ENCODE data around the gene SH3RF1.

SH3RF1 gene

DNA sequence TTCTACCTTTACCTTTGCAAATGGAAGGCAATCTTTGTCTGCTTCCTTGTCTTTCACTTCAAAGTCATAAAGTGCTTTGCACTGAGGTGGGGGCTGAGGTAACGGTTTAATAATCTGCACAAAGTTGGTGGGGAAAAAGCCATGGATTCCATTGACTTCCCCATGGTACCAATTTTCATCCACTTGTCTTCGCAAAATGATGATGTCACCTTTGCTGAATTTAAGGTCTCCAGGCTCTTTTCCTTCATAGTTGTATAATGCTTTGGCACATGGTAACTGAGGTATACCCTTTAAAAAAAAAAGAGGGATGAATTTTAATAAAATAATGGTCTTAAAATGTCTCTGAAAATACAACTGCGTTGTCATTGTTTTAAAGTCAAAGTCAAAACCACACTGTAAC, 114.4 kb downstream of the SH3RF1 start:
- Histone ChIP-seq H3K4me1 (ENCODE audit: control insufficient read depth in 1 of 2, insufficient read depth in 2 of 2, low read length in 2 of 2) (peaks cover 11 to 40% of the 10 kb centered on the region in 2 donors), H3K27me3 (ENCODE audit: control insufficient read depth in 1 of 2, insufficient read depth in 2 of 2, low read length in 2 of 2) (no peaks in the 10 kb centered on the region), H3K9me3 (ENCODE audit: control insufficient read depth in 1 of 2, low read length in 2 of 2) (no peaks in the 10 kb centered on the region), H3K4me3 (ENCODE audit: low read depth in 1 of 2, low read length in 2 of 2) (no peak overlapping the region), H3K36me3 (ENCODE audit: control insufficient read depth in 1 of 2, insufficient read depth in 2 of 2, low read length in 2 of 2) (peaks cover 0 to 14% of the 10 kb centered on the region in 2 donors), H3K9ac (ENCODE audit: low read depth in 1 of 2, low read length in 2 of 2) (no peak overlapping the region), H3K27ac (ENCODE audit: low read depth, low read length) (no peak overlapping the region)

DNA sequence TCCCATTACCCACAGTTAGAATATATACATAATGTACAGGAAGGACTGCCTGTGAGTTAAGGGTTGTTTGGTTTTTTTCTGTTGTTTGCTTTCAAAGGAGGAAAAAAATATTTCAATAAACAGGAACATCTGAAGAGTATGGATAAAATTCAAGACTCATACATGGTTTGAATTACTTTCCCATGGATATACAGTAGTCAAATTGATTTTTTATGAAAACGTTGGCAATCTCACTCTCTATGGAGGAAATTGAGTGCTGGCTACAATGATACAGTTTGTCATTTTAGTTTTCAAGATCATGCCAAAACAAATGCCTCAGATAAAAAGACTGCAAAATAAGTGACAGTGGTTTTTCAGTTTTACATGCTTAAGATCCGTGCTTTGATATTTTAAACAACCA, 116.6 kb downstream of the SH3RF1 start:
- no peak overlapping the region for H3K27ac ChIP-seq (ENCODE audit: low read depth, low read length)
- H3K27me3 ChIP-seq (ENCODE audit: control insufficient read depth in 1 of 2, insufficient read depth in 2 of 2, low read length in 2 of 2): no peaks in the 10 kb centered on the region
- no peak overlapping the region for H3K4me3 ChIP-seq (ENCODE audit: low read depth in 1 of 2, low read length in 2 of 2)
- H3K9me3 ChIP-seq (ENCODE audit: control insufficient read depth in 1 of 2, low read length in 2 of 2): no peaks in the 10 kb centered on the region
- H3K36me3 ChIP-seq (ENCODE audit: control insufficient read depth in 1 of 2, insufficient read depth in 2 of 2, low read length in 2 of 2): peaks cover 0 to 14% of the 10 kb centered on the region in 2 donors
- H3K4me1 ChIP-seq (ENCODE audit: control insufficient read depth in 1 of 2, insufficient read depth in 2 of 2, low read length in 2 of 2): peaks cover 3 to 37% of the 10 kb centered on the region in 2 donors
- no peak overlapping the region for H3K9ac ChIP-seq (ENCODE audit: low read depth in 1 of 2, low read length in 2 of 2)

DNA sequence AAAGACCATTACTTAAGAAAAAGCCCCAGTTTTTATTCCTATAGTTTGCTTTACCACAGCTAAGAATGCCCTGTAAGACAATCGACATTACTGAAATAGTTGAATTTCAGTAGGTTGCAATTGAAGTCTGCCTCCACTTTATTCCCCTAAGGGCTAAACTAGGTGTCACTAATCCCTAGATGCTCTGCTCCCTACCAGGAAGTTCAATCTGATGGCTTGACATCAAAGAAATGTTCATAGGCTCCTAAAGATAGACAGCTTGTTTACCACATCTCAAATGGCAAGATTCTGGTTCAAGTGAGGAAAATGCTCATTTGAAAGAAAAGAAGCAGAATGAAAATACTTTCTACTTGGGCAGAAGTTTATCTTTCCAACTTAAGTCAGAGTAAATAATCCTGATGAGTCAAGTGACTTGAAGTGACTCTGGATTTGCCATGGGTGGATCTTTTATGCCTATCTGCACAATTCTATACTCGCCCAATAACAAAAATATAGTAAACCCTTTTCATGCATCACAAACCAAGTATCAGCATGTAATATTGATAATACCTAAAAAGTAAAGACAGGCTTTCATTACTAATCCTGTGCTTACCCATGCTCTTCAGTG, 117.2 kb downstream of the SH3RF1 start:
- Histone ChIP-seq H3K4me3 (ENCODE audit: low read depth in 1 of 2, low read length in 2 of 2) (no peak overlapping the region), H3K27ac (ENCODE audit: low read depth, low read length) (no peak overlapping the region), H3K4me1 (ENCODE audit: control insufficient read depth in 1 of 2, insufficient read depth in 2 of 2, low read length in 2 of 2) (peaks cover 3 to 37% of the 10 kb centered on the region in 2 donors), H3K9ac (ENCODE audit: low read depth in 1 of 2, low read length in 2 of 2) (no peak overlapping the region), H3K27me3 (ENCODE audit: control insufficient read depth in 1 of 2, insufficient read depth in 2 of 2, low read length in 2 of 2) (no peaks in the 10 kb centered on the region), H3K9me3 (ENCODE audit: control insufficient read depth in 1 of 2, low read length in 2 of 2) (no peaks in the 10 kb centered on the region), H3K36me3 (ENCODE audit: control insufficient read depth in 1 of 2, insufficient read depth in 2 of 2, low read length in 2 of 2) (peaks cover 0 to 14% of the 10 kb centered on the region in 2 donors)

DNA sequence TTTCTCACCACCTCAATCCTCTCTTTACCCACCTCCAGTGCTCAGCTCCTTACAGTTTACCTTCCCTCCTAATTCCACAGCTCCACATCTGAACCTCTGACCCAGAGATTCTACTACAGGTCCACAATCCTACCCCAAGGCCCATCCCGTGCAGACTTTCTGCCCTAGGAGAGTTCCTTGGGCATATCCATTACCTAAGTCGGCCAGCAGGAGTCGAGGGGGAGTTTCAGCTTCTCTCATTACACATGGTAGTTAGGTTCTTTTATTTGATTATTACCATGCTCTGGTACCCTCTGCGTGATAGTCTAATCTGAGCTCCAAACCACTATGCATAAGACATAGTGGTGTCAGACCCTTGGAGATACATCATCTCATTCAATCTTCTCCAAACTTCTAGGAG, 117.9 kb downstream of the SH3RF1 start:
- H3K9ac ChIP-seq (ENCODE audit: low read depth in 1 of 2, low read length in 2 of 2): no peak overlapping the region

DNA sequence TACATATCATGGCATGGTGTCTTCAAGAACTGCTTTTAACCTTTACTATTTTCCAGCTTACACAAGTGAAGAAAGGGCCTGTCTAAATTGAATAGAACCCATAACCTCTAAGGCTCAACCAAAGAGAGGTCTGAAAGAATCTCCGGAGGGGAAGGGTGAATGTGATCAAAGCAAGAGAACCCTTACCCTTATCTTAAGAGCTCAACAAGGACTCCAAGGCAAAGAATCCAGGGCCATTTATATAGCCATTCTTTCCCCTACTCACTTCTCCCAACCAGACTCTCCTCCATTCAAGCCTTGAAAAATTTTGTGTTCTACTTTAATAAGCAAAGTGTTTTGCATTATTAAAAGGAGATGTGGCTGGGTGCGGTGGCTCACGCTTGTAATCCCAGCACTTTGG, 118.7 kb downstream of the SH3RF1 start:
- H3K27ac ChIP-seq (ENCODE audit: low read depth, low read length): no peak overlapping the region

More for the DNA sequence above, 117.9 kb downstream of the SH3RF1 start:
- Histone ChIP-seq H3K36me3 (ENCODE audit: control insufficient read depth in 1 of 2, insufficient read depth in 2 of 2, low read length in 2 of 2) (peaks cover 0 to 14% of the 10 kb centered on the region in 2 donors), H3K4me3 (ENCODE audit: low read depth in 1 of 2, low read length in 2 of 2) (no peak overlapping the region), H3K27ac (ENCODE audit: low read depth, low read length) (no peak overlapping the region), H3K27me3 (ENCODE audit: control insufficient read depth in 1 of 2, insufficient read depth in 2 of 2, low read length in 2 of 2) (no peaks in the 10 kb centered on the region), H3K4me1 (ENCODE audit: control insufficient read depth in 1 of 2, insufficient read depth in 2 of 2, low read length in 2 of 2) (peaks cover 3 to 30% of the 10 kb centered on the region in 2 donors), H3K9me3 (ENCODE audit: control insufficient read depth in 1 of 2, low read length in 2 of 2) (no peaks in the 10 kb centered on the region)

DNA sequence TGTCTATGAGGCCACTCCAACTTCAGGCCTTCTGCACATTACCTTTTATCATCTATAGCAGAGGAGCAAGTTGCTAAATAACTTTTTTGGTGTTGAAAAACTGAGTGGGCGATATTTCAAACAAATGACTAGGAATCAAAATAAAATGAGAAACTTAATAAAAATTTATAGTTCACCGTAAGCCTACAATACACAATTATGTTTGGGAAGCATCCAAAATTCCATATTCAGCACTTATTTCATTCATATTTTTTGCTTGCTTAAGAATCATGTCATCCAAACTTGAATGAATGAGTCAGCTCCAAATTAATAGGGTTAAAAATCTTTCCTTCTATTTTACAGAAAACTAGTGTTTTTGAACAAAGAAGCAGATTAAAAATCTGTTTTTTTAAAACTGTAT, 119.1 kb downstream of the SH3RF1 start:
- H3K4me1 ChIP-seq (ENCODE audit: control insufficient read depth in 1 of 2, insufficient read depth in 2 of 2, low read length in 2 of 2): peaks cover 0 to 19% of the 10 kb centered on the region in 2 donors
- H3K9ac ChIP-seq (ENCODE audit: low read depth in 1 of 2, low read length in 2 of 2): no peak overlapping the region
- no peak overlapping the region for H3K27ac ChIP-seq (ENCODE audit: low read depth, low read length)
- H3K27me3 ChIP-seq (ENCODE audit: control insufficient read depth in 1 of 2, insufficient read depth in 2 of 2, low read length in 2 of 2): no peaks in the 10 kb centered on the region
- peaks cover 0 to 14% of the 10 kb centered on the region in 2 donors for H3K36me3 ChIP-seq (ENCODE audit: control insufficient read depth in 1 of 2, insufficient read depth in 2 of 2, low read length in 2 of 2)
- no peak overlapping the region for H3K4me3 ChIP-seq (ENCODE audit: low read depth in 1 of 2, low read length in 2 of 2)
- no peaks in the 10 kb centered on the region for H3K9me3 ChIP-seq (ENCODE audit: control insufficient read depth in 1 of 2, low read length in 2 of 2)

More for the DNA sequence above, 118.7 kb downstream of the SH3RF1 start:
- peaks cover 0 to 24% of the 10 kb centered on the region in 2 donors for H3K4me1 ChIP-seq (ENCODE audit: control insufficient read depth in 1 of 2, insufficient read depth in 2 of 2, low read length in 2 of 2)
- no peaks in the 10 kb centered on the region for H3K9me3 ChIP-seq (ENCODE audit: control insufficient read depth in 1 of 2, low read length in 2 of 2)
- H3K4me3 ChIP-seq (ENCODE audit: low read depth in 1 of 2, low read length in 2 of 2): no peak overlapping the region
- H3K27me3 ChIP-seq (ENCODE audit: control insufficient read depth in 1 of 2, insufficient read depth in 2 of 2, low read length in 2 of 2): no peaks in the 10 kb centered on the region
- H3K36me3 ChIP-seq (ENCODE audit: control insufficient read depth in 1 of 2, insufficient read depth in 2 of 2, low read length in 2 of 2): peaks cover 0 to 14% of the 10 kb centered on the region in 2 donors
- no peak overlapping the region for H3K9ac ChIP-seq (ENCODE audit: low read depth in 1 of 2, low read length in 2 of 2)

DNA sequence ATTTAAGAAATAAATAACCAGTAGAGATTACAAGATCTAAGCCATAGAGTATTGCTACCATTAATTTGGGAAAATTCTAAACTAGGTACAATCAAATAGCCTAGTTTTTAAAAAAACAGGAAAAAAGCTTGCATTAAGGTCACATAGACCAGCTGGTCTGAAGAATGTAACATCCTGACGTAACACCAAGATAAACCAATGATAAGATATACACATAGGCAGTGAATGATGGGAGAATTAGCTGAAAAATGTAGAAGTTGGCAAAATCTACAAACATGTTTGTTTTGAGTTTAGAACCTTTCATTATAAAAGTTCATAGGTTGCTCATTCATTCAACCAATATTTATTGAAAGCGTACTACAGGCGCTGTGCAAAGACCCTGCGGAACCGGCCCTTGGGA, 120.0 kb downstream of the SH3RF1 start:
- H3K36me3 ChIP-seq (ENCODE audit: control insufficient read depth in 1 of 2, insufficient read depth in 2 of 2, low read length in 2 of 2): peaks cover 0 to 14% of the 10 kb centered on the region in 2 donors
- no peak overlapping the region for H3K27ac ChIP-seq (ENCODE audit: low read depth, low read length)
- no peak overlapping the region for H3K4me3 ChIP-seq (ENCODE audit: low read depth in 1 of 2, low read length in 2 of 2)
- peaks cover 0 to 17% of the 10 kb centered on the region in 2 donors for H3K4me1 ChIP-seq (ENCODE audit: control insufficient read depth in 1 of 2, insufficient read depth in 2 of 2, low read length in 2 of 2)
- H3K9ac ChIP-seq (ENCODE audit: low read depth in 1 of 2, low read length in 2 of 2): no peak overlapping the region
- H3K27me3 ChIP-seq (ENCODE audit: control insufficient read depth in 1 of 2, insufficient read depth in 2 of 2, low read length in 2 of 2): no peaks in the 10 kb centered on the region
- no peaks in the 10 kb centered on the region for H3K9me3 ChIP-seq (ENCODE audit: control insufficient read depth in 1 of 2, low read length in 2 of 2)

DNA sequence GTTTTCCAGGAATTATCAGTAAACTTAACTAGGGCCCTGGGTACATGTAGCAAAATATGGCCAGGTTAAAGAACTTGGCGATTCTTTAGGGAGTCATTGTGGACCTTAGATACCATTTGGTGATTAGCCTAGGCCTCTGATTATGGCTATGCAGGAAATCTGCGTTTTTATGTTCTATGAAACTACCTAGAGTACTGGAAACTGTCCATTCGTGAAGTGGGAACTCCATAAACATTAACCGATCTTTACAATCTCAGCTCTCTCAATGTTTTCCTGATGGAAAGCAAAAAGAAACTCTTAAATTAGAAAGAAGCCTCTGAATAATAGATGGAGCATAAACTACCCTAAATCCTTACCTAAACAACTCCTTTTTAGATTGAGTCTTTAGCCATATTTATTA, 121.9 kb downstream of the SH3RF1 start:
- H3K4me3 ChIP-seq (ENCODE audit: low read depth in 1 of 2, low read length in 2 of 2): no peak overlapping the region
- no peak overlapping the region for H3K27ac ChIP-seq (ENCODE audit: low read depth, low read length)
- no peaks in the 10 kb centered on the region for H3K27me3 ChIP-seq (ENCODE audit: control insufficient read depth in 1 of 2, insufficient read depth in 2 of 2, low read length in 2 of 2)
- H3K9ac ChIP-seq (ENCODE audit: low read depth in 1 of 2, low read length in 2 of 2): no peak overlapping the region
- H3K9me3 ChIP-seq (ENCODE audit: control insufficient read depth in 1 of 2, low read length in 2 of 2): no peaks in the 10 kb centered on the region
- H3K36me3 ChIP-seq (ENCODE audit: control insufficient read depth in 1 of 2, insufficient read depth in 2 of 2, low read length in 2 of 2): peaks cover 4 to 10% of the 10 kb centered on the region in 2 donors
- H3K4me1 ChIP-seq (ENCODE audit: control insufficient read depth in 1 of 2, insufficient read depth in 2 of 2, low read length in 2 of 2): peaks cover 0 to 17% of the 10 kb centered on the region in 2 donors

DNA sequence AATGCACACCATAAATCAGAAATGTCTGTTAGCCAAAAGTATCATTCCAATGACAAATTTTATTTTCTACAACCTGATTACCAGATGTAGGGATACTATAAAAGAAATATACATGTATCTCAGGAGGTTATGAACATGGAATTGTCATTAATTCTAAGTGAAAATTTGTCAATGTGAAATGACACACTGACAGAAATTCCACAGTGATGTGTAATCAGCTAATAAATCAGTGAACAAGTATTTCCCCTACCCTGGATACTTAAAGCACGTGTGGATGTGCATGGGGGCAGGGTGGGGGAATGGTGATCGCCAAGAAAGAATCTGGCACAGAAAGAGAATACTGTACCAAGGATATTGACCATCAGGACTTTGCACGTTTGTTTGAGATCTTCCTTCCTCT, 123.6 kb downstream of the SH3RF1 start:
- no peak overlapping the region for H3K9ac ChIP-seq (ENCODE audit: low read depth in 1 of 2, low read length in 2 of 2)
- no peaks in the 10 kb centered on the region for H3K27me3 ChIP-seq (ENCODE audit: control insufficient read depth in 1 of 2, insufficient read depth in 2 of 2, low read length in 2 of 2)
- peaks cover 4 to 13% of the 10 kb centered on the region in 2 donors for H3K36me3 ChIP-seq (ENCODE audit: control insufficient read depth in 1 of 2, insufficient read depth in 2 of 2, low read length in 2 of 2)
- no peak overlapping the region for H3K4me3 ChIP-seq (ENCODE audit: low read depth in 1 of 2, low read length in 2 of 2)
- no peak overlapping the region for H3K27ac ChIP-seq (ENCODE audit: low read depth, low read length)
- no peaks in the 10 kb centered on the region for H3K9me3 ChIP-seq (ENCODE audit: control insufficient read depth in 1 of 2, low read length in 2 of 2)
- peaks cover 0 to 13% of the 10 kb centered on the region in 2 donors for H3K4me1 ChIP-seq (ENCODE audit: control insufficient read depth in 1 of 2, insufficient read depth in 2 of 2, low read length in 2 of 2)

DNA sequence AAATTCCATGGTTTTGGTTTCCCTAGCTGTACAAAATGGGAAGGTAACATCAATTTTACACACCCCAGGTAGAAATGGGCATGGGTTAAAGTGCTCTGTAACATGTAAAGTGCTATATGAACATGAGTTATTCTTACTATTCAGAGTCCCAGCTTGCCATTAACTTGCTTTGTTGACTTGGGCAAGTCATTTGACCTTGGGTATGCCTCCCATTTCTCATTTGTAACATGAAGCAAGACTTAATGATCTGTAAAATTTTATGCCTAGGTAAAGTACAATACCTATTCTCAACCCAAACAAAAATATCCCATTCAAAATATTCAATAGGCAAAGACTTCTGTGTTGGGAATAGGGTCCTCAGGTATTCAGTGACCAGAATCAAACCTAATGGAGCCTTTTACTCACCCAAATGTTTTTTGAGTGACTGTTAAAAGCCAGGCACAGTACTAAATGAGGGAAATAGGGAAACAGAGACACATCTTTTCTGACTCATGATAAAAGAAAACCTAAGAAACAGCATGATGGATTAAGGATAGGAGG, 126.6 kb downstream of the SH3RF1 start:
- Histone ChIP-seq H3K9ac (ENCODE audit: low read depth in 1 of 2, low read length in 2 of 2) (no peak overlapping the region), H3K4me1 (ENCODE audit: control insufficient read depth in 1 of 2, insufficient read depth in 2 of 2, low read length in 2 of 2) (peaks cover 0 to 5% of the 10 kb centered on the region in 2 donors), H3K9me3 (ENCODE audit: control insufficient read depth in 1 of 2, low read length in 2 of 2) (no peaks in the 10 kb centered on the region), H3K27ac (ENCODE audit: low read depth, low read length) (no peak overlapping the region), H3K27me3 (ENCODE audit: control insufficient read depth in 1 of 2, insufficient read depth in 2 of 2, low read length in 2 of 2) (no peaks in the 10 kb centered on the region), H3K36me3 (ENCODE audit: control insufficient read depth in 1 of 2, insufficient read depth in 2 of 2, low read length in 2 of 2) (peaks cover 4 to 13% of the 10 kb centered on the region in 2 donors), H3K4me3 (ENCODE audit: low read depth in 1 of 2, low read length in 2 of 2) (no peak overlapping the region)

All from duodenal mucosa (tissue), 2 donors.